ENCODE data around the gene MEF2A.

Gene MEF2A

DNA sequence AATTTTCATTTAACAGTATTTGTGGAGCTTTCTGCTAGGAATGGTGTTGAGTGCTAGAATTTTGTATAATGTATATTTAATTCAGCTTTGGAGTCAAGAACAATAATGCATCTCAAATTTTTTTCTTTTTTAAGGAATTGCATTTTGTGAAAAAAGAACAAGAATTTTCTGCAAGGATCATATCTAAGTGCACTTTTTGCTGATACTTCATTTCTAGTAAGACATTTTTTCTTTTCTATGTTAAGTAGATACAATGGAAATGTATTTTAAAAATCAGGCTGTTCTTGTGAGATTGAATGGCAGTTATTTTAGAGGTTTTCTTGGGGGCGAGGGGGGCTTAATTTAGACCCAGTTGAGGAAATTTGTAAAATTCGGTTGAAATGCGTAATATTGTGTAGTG, 32.5 kb downstream of the MEF2A start:
- H3K4me1 ChIP-seq (ENCODE audit: insufficient read depth, low read length) = peaks cover 12% of the 10 kb centered on the region
- peaks cover 26% of the 10 kb centered on the region for H3K36me3 ChIP-seq (ENCODE audit: insufficient read depth, low read length)
- no peak overlapping the region for H3K4me2 ChIP-seq (ENCODE audit: insufficient read depth, low read length)
- DNase-seq (no peak), ATAC-seq (ENCODE audit: insufficient read depth, low read depth) (no peak)
- no peak overlapping the region for H3K27ac ChIP-seq (ENCODE audit: low read length)
- H2AFZ ChIP-seq (ENCODE audit: low read depth, low read length) = no peak overlapping the region
- no peak overlapping the region for H3K9ac ChIP-seq (ENCODE audit: low read depth, low read length)
- TF ChIP-seq EZH2 (IDR thresholded peaks at IDR 0.05; ENCODE audit: borderline replicate concordance, low read depth, low read length, severe bottlenecking) = no peak
- TF ChIP-seq, protein P1, sequence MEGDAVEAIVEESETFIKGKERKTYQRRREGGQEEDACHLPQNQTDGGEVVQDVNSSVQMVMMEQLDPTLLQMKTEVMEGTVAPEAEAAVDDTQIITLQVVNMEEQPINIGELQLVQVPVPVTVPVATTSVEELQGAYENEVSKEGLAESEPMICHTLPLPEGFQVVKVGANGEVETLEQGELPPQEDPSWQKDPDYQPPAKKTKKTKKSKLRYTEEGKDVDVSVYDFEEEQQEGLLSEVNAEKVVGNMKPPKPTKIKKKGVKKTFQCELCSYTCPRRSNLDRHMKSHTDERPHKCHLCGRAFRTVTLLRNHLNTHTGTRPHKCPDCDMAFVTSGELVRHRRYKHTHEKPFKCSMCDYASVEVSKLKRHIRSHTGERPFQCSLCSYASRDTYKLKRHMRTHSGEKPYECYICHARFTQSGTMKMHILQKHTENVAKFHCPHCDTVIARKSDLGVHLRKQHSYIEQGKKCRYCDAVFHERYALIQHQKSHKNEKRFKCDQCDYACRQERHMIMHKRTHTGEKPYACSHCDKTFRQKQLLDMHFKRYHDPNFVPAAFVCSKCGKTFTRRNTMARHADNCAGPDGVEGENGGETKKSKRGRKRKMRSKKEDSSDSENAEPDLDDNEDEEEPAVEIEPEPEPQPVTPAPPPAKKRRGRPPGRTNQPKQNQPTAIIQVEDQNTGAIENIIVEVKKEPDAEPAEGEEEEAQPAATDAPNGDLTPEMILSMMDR (IDR thresholded peaks at IDR 0.05; ENCODE audit: borderline replicate concordance, extremely low read depth, low read length, poor library complexity, severe bottlenecking) = no peak
- peaks cover 4% of the 10 kb centered on the region for H3K9me3 ChIP-seq (ENCODE audit: insufficient read depth, low read length, severe bottlenecking)
- H4K20me1 ChIP-seq (ENCODE audit: insufficient read depth, low read length) = peaks cover 8% of the 10 kb centered on the region; the same call in 1 of the 2 replicates
- H3K4me3 ChIP-seq (ENCODE audit: low read depth in 1 of 2, low read length in 2 of 2) = no peak overlapping the region
- H3K27me3 ChIP-seq (ENCODE audit: insufficient read depth, low read length, poor library complexity) = no peaks in the 10 kb centered on the region
- H3K79me2 ChIP-seq (ENCODE audit: insufficient read depth, low read length) = peaks cover 97% of the 10 kb centered on the region

DNA sequence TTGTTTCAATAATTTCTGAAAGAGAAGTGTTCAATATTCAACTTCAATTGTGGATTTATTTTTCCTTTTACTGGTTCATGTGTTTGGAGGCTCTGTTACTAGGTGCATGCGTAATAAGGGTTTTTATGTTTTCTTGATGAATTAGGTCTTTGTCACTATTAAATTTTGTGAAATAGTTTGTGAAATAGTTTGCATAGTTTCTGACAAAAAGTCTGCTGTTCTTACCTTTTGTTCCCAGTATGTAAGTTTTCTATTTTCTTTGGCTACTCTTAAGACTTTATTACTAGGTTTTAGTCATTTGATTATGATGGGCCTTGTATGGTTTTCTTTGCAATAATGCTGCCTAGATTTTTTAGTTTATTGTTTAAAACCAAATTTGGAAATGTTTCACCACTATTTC, 38.0 kb downstream of the MEF2A start:
- no peak overlapping the region for H3K9ac ChIP-seq (ENCODE audit: low read depth, low read length)
- H3K4me3 ChIP-seq (ENCODE audit: low read depth in 1 of 2, low read length in 2 of 2) = no peak overlapping the region
- peaks cover 12% of the 10 kb centered on the region for H3K4me1 ChIP-seq (ENCODE audit: insufficient read depth, low read length)
- H3K27ac ChIP-seq (ENCODE audit: low read length) = no peak overlapping the region
- H3K4me2 ChIP-seq (ENCODE audit: insufficient read depth, low read length) = no peak overlapping the region
- ATAC-seq (ENCODE audit: insufficient read depth, low read depth) (no peak), DNase-seq (no peak)
- TF ChIP-seq, protein P1 (IDR thresholded peaks at IDR 0.05; ENCODE audit: borderline replicate concordance, extremely low read depth, low read length, poor library complexity, severe bottlenecking) = no peak
- TF ChIP-seq EZH2 (IDR thresholded peaks at IDR 0.05; ENCODE audit: borderline replicate concordance, low read depth, low read length, severe bottlenecking) = no peak
- H2AFZ ChIP-seq (ENCODE audit: low read depth, low read length) = no peak overlapping the region
- H3K27me3 ChIP-seq (ENCODE audit: insufficient read depth, low read length, poor library complexity) = no peaks in the 10 kb centered on the region
- H3K36me3 ChIP-seq (ENCODE audit: insufficient read depth, low read length) = peaks cover 21% of the 10 kb centered on the region
- H3K79me2 ChIP-seq (ENCODE audit: insufficient read depth, low read length) = peaks cover 98% of the 10 kb centered on the region
- no peaks in the 10 kb centered on the region for H3K9me3 ChIP-seq (ENCODE audit: insufficient read depth, low read length, severe bottlenecking)
- H4K20me1 ChIP-seq (ENCODE audit: insufficient read depth, low read length) = peaks cover 18% of the 10 kb centered on the region

DNA sequence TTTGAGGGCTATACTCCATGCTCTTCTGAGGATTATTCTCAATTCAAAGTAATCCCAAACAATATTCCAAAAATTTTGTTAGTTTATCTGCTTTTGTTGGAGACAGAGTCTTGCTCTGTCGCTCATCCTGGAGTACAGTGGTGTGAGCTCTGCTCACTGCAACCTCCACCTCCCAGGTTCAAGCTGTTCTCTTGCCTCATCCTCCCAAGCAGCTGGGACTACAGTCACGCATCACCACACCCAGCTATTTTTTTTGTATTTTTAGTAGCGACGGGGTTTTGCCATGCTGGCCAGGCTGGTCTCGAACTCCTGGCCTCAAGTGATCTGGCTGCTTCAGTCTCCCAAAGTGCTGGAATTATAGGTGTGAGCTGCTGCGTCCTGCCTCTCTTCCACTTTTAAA, 39.1 kb downstream of the MEF2A start:
- Histone ChIP-seq H3K79me2 (ENCODE audit: insufficient read depth, low read length) (peaks cover 99% of the 10 kb centered on the region), H3K27ac (ENCODE audit: low read length) (no peak overlapping the region)

More for the DNA sequence above, 39.1 kb downstream of the MEF2A start:
- no peak overlapping the region for H3K9ac ChIP-seq (ENCODE audit: low read depth, low read length)
- H3K4me2 ChIP-seq (ENCODE audit: insufficient read depth, low read length) = no peak overlapping the region
- H2AFZ ChIP-seq (ENCODE audit: low read depth, low read length) = no peak overlapping the region
- H4K20me1 ChIP-seq (ENCODE audit: insufficient read depth, low read length) = peaks cover 21% of the 10 kb centered on the region
- no peak for ATAC-seq (ENCODE audit: insufficient read depth, low read depth)
- no peak overlapping the region for H3K4me3 ChIP-seq (ENCODE audit: low read depth in 1 of 2, low read length in 2 of 2)
- no peaks in the 10 kb centered on the region for H3K9me3 ChIP-seq (ENCODE audit: insufficient read depth, low read length, severe bottlenecking)
- DNase-seq = no peak
- TF ChIP-seq, protein P1 (IDR thresholded peaks at IDR 0.05; ENCODE audit: borderline replicate concordance, extremely low read depth, low read length, poor library complexity, severe bottlenecking) = no peak
- no peak for TF ChIP-seq EZH2 (IDR thresholded peaks at IDR 0.05; ENCODE audit: borderline replicate concordance, low read depth, low read length, severe bottlenecking)
- H3K4me1 ChIP-seq (ENCODE audit: insufficient read depth, low read length) = peaks cover 12% of the 10 kb centered on the region
- peaks cover 16% of the 10 kb centered on the region for H3K36me3 ChIP-seq (ENCODE audit: insufficient read depth, low read length)
- H3K27me3 ChIP-seq (ENCODE audit: insufficient read depth, low read length, poor library complexity) = no peaks in the 10 kb centered on the region
